HG03139 (cell line): ENCODE results near the gene ERICH3.

ENCODE experiments used
- ATAC-seq: cut with Tn5 transposase; IDR thresholded peaks from one replicate; pipeline ENCODE4 v1.9.1; 2021; ENCODE audit not compliant: unreplicated experiment

ERICH3 gene

DNA sequence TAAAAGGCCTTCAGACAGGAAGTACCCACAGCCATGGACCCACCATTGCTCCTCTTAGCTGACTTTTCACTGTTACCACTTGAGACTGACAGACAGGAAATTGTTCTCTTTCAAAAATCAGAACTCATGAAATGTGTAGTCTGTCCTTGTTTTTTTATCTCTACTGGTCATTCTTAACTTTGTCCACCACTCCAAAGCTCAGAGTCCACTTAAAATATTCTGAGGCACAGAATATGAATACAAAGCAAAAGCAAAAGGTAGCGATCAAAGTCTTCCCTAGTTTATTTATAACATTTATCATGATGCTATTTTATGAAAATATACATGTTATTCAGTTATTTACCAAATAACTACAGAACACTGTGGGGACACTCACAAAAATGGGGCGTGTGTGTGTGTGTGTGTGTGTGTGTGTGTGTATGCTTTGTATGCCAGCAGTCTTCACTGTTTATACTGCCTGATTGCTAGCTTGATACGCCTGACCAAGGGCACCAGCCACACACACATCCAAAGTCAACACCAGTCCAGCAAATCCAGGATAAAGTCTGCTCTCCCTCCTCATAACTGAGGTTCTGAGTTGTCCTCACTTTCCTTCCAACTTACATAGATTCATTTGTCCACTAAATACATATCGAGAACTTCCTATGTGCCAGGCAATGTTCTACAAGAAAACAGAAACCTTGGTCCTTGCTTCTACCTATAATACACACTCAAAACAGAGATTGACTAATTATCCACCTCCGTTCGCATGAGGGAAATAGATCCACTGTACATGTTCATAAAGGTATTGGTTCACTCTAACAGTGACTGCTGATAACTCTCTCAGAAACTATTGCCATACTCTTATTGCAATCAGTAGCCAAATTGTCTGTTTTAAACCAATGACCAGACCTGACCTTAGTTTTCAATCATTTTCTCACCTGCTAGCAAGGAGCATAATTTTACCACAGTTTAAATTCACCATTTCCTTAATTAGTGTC, 79.4 kb downstream of the ERICH3 start:
- no peak for ATAC-seq

DNA sequence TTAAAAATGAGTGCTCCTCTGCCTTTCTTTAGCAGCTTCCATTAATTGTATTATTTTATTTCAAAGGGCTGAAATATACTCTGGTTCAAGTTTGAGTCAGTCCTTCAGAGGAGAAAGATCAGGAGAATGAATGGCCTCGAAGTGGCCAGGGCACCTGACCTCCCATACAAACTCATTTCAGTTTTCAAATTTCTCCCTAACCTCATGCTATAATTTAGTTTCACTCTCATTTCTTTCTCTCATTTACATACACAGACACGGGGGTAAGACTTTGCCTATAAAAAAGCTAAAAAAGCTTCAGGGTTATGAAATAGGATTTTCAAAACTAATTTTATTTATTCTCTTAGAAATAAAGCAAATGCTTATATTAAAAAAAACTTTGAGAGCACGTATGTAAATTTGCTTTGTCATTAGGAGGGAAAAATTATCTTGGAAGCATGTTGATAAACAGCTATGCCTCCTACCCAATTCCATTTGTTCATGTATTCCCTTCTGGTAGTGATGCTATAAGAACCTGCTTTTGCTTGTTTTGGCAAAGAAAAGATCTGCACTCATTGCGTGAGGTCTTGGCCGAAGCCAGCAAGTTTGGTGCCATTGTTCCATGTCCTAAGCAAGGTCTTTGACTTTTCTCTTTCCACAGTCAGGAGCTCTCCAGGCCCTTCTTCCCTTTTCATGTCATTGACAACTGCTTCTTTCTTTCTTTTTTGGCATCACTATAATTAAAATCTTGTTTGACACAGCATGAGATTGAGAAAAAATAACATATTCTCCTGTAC, 80.8 kb downstream of the ERICH3 start:
- ATAC-seq: no peak

DNA sequence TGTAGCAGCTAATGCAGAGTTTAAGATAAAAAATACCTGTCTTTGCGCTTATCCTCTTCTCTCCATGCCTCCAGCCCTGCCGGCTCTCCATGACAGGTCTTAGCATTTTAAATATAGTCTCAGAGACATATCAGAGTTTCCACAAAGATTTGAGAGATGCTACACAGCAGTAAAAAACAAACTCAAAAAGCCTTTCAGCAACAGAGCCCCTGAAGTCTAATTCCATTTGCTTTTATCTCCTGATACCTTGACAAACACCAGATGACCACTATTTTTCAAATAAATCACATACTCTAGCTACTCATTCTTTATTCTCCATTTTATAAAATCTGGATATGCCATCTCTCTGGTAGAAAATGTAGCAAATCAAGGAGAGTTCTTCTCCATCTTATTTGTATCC, 81.6 kb downstream of the ERICH3 start:
- no peak for ATAC-seq

DNA sequence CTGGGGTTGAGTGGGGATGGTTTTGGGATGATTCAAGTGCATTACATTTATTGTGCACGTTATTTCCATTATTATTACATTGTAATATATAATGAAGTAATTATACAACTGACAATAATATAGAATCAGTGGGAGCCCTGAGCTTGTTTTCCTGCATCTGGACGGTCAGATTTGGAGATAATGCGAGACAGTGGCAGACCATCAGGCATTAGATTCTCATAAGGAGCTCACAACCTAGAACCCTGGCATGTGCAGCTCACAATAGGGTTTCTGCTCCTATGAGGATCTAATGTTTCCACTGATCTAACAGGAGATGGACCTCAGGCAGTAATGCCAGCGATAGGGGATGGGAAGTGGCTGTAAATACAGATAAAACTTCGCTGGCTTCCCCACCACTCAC, 83.3 kb downstream of the ERICH3 start:
- no peak for ATAC-seq

DNA sequence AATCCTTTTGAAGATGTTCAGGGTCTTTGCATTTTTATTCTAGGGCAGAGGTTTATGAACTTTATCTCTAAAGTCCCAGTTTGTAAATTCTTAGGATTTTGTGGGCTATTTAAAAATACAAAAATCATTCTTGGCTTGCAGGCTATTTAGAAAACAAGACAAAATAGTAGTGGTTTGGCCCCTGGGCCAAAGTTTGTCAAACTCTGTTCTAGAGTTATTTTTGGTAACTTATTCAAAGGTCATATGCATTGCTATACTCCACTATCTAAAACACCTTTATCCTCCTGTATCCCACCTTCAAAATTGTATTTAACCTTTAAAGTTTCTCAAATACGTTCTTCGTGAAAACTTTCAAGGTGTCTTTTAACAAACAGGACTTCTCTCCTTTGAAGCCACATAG, 85.7 kb downstream of the ERICH3 start:
- ATAC-seq: no peak

DNA sequence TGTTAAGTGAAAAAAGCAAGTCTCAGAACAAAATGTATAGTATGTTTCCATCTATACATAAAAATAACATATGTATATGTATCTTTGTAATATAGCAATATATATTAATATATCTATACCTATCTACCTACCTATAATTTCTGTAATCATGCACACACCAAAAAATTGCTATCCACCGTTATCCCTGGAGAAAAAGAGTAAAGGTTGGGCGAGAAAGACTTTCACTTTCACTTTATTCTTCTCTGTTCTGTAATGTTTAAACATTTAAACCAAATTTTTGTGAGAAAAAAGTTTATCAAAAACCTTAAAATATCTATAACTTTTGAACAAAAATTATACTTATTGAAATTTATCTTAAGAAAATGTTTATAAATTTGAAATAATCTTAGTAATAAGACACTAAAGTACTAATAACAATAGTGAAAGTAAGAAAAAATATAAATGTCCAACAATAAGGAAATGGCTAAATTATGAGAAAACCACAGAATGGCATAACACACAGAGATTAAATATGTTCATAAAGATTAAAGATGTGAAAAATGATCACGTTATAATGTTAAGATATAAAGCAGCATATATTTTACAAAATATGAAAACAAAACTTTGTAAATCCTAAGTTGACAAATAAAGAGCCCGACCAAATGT, 87.2 kb downstream of the ERICH3 start:
- no peak for ATAC-seq

DNA sequence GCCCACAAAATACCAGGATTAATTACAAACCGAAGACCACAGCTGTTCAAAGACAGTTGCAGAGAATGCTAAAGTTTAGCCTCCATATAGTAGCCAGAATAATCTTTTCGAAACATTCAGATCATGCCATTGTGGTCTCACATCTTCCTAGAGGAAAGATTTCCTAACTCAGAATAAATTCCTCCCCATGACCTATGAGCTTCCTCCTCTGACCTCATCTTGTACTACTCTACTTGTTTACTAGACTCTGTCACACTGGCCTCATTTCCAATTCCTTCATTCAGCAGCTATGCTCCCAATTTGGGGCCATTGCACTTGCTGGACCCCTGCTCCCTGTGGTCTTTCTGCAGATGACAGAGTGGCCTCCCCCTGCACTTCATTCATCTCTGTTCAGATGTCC, 89.4 kb downstream of the ERICH3 start:
- no peak for ATAC-seq

DNA sequence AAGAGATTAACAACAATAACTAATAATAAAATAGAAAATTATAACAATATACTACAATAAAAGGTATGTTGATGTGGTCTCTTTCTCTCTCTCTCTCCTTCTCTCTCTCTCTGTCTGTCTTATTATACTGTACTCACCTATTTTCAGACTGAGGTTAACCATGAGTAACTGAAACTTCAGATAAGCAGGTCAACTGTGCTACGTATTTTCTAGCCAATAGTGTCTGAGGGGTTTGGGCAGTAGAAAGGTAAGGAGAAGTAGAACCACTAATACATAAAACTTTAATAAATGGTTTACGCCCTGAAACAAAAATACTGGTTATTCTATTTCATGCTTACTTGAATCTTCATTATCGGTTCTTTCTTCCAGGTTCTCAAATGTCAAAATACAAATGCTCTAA, 90.2 kb downstream of the ERICH3 start:
- ATAC-seq: no peak

DNA sequence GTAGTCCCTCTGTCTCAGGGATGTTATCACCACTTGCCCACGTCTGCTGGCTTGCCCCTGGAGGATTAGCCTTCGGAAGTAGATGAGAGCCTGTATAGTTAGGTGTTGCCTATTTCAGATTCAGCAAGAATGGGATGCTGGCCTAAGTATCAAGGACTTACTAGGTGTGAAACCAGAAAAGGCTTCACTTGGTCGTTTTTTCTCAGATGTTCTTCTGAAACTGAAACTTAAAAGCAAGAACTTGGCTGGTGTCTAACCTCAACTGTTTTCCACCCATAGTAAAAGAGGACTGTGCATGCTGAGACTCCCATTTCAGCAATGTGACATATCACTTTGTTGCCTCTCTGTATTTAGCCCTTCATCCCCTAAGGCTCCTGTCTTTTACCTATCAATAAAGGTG, 94.2 kb downstream of the ERICH3 start:
- ATAC-seq: peak; percentile 99

DNA sequence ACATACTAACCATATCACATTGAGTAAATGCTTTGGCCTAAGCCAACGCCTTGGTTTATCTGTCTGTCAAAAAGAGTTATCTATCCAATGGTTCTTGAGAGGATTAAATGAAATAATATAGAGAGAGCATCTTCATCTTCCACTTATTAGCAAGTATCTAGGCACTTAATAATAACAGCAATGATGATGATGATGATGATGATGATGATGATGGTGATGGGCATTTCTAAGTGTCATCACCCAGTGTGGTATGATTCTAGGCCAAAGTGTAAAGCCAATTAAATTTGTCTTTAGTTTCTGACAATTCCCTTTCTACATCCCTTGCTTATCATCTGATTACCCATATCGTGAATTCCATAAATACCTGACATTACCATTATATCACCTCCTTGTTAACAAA, 95.5 kb downstream of the ERICH3 start:
- ATAC-seq: no peak

DNA sequence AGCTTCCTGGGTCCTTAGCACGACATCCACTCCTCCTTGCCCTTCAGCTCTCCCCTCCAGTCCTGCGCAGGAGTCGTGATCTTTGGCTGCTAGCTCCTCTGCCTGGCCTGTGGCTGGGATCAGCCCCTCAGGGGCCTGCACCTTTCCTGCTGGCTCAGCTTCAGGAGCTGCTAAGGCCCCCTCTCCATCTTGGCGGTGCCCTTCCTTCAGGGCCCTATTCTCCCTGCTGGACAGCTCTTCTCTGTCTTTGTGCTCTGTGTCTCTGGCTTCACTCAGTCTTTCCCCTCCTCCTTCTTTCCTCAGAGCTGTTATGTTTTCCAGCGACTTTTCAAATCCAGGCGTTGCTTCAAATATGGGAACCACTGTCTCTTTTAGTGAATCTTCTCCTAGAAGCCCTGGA, 101.7 kb downstream of the ERICH3 start:
- ATAC-seq: no peak

DNA sequence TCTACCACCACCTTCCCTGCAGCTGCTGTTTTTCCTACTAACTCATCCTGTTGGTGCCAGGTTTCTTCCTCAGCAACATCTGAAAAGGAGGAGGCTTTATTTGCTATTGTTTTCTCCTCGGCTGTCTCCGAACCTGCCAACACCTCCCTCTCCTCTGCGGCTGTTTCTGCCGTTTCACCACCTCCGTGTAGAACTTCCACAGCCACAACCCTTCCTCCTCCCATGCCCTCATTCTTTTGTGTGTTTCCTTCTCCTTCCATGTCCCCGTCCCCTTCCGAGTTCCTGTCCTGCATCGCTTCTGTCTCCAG, 102.1 kb downstream of the ERICH3 start:
- no peak for ATAC-seq

DNA sequence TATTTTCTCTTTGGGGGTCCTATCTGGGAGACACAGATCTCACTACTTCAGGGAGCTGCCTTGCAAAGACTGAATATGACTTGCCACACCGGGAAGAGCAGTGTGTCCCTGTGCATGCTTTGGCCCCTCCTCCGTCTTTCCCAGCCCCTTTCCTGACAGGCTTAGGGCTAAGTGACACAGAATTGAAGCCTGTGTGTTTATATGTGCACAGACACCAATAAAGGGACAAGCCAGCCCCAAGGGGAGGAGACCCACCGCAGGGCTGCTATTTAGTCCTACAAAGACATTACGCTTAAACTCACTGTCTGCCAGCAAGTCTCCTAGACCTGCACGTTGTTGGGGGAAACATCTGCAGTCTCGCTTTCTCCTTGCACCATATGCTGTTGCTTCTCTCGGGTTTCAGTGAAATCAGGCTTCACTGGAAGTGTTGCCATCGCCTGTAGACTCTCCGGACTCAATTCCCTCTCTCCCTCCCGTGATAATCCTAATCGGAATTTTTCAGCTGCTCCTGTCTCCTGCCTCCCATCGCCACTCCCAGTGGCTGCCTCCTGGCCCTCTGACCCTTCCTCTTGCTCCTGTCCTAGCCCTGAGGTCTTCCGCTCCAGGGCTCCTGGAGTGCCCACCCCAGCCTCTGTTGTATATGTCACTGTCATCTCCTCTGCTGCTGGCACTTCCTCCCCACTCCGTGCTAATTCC, 102.6 kb downstream of the ERICH3 start:
- no peak for ATAC-seq

DNA sequence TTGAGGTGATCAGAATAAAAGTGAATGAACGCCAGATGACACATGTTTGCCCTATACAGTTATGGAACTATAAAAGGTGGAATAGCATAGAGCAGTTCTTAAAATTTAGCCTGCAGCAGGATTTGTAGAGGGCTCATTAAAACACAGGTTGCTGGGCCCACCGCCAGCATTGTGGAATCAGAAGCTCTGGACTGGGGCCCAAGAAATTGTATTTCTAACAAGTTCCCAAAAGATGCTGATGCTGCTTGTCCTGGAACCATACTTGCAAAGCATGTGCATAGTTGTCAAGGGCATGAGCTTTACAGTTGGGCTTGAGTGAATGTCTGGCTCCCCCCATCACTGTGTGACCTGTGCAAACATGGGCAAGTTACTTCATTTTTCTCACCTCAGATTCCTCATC, 123.7 kb downstream of the ERICH3 start:
- ATAC-seq: no peak

DNA sequence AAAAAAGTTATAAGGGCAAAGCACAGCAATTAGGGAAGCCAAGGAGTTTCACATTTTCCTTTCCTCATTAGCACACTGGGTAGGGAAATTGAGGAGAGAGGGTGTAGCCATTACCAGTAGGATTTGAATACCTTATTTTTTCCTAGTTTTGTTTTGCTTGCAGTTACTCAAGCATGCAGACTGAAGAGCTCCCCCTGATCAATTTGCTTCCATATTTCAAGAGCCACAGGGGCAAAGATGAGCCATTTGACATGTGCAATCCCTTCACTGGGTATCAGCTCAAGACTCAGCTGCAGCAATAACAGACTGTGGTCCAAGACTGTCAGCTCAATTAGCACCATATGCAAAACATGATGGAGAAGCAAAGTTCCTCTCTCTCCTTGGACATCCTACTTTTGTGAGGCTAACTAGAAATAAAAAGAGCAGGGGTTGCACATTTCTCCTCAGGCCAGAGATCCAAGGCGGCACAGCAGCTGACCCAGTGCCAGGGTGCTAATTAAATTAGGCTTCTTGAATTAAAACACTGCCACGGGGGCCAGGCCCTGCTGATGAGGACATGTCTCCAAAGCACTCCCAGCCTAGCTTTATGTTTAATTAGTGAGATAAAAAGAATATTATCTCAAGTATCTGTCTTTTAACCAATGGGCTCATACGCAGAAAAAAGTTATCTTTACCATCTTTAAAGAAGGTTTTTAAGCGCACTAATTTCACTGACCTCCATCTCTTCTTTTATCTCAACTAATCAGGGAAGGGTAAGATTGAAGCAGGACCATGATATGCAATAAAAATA, 124.4 kb downstream of the ERICH3 start:
- ATAC-seq: no peak

DNA sequence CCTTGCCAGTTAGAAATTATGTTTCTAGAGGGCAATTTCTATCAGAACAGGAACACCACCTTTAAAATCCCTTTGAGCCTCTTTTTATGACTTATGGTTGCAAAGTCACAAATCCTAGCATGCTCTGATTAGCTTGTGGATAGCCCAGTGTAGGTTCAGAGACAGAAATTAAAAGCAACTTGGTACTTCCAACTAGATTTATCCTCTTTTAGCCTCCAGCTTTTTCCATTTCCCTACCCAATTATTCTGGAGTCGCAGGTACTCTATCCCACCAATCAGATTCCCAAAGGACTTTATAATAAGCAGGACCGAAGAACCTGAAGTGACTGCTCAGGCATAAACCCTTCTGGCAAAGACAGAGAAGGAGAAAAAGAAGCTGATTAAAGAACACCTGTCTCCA, 127.8 kb downstream of the ERICH3 start:
- ATAC-seq: no peak

DNA sequence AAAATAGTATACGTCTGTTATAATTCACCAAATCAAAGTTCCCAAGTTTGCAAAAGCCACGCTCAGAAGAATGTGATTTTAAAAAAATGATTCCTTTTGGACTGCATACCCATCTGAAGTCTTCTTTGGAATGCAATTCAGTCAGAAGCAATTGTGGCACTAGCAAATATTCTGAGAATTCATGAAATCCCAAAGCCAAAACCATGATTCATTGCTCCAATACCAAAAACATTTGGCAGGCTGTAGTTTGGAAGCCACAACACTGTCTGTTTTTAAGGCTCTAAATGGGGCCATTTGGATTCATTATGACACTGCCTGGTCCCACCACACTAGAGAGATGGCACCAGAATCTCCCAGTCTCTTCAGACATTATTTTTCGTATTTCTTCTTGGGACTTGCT, 139.4 kb downstream of the ERICH3 start:
- ATAC-seq: no peak

DNA sequence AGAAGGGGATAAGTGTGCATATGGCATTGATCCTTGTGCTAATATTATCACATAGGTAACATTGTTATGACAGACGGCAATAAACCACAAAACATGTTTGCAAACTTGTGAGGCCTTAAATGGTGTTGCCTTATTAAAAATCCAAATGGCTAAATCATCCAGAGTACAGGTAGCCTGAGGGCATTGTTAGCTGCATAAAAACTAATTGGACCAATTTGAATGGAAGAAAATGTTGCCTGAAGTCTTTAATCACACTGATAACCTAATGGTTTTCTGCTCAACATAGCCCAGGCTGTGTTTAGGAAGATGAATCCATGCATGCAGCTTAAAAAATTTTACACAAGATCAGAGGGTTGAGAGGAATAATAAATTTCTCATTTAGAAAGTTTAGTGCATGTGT, 141.8 kb downstream of the ERICH3 start:
- no peak for ATAC-seq

DNA sequence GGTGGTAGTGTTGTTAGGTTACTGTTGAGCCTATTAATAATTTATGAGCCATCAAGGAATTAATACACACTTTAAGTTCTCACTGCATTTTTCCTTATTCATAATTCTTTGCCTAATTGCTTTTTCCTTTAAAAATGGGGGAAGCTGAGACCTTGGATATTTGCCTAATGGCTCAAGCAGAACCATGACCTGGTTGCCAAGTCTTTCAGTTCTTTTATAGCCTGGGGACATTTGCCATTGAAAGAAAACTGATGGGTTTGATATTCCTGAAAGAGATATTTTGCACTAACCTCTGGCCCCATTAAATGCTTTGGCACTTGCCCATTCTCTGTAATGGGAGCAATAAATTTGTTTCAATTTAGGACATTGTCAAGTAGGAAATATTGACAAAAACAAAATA, 142.7 kb downstream of the ERICH3 start:
- no peak for ATAC-seq

DNA sequence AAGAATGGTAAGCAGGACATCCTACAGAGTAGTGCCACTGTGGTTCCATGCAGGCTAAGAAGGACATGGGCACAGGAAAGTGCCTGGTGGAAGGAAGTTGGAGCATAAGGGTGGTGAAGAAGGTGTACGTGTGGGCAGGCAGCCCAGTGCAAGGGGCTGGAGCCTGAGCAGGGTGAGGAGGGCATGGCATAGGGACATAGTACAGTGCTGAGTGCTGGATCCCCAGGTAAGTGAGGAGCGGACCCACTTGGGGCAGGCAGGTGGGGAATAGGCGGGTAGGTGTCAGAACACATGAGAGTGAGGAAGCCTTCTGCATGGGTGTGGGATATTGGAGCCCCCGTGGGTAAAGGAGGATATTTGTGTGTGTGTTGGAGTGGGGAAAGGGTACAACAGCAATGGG, 145.5 kb downstream of the ERICH3 start:
- no peak for ATAC-seq

DNA sequence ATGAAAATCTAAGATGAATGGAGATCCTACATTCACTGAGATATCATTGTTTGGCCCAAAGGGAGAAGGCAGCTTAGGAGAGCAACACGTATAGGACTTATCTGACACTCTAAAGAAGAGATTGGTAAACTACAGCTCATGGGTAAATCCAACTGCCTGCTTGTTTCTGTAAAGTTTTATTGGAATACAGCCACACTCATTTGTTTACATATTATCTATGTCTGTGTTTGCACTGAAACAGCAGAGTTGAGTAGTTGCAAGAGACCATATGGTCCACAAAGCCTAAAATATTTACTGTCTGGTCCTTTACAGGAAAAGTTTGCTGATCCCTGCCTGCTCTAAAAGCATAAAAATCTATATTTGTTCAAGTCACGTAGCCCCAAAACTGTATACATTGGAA, 146.9 kb downstream of the ERICH3 start:
- no peak for ATAC-seq
